Midbrain (tissue), 1 donor: Measurements from ENCODE around the gene SCARB1.
"Not testable (repeated sequence)": the region's sequence is repeated elsewhere in the genome, so short reads cannot be mapped to it uniquely, and the experiment has no call there.

Source experiments
- DNase-seq: peaks from one replicate; lab custom pipeline; 2025; lab: John Stamatoyannopoulos, UW

Gene SCARB1

DNA sequence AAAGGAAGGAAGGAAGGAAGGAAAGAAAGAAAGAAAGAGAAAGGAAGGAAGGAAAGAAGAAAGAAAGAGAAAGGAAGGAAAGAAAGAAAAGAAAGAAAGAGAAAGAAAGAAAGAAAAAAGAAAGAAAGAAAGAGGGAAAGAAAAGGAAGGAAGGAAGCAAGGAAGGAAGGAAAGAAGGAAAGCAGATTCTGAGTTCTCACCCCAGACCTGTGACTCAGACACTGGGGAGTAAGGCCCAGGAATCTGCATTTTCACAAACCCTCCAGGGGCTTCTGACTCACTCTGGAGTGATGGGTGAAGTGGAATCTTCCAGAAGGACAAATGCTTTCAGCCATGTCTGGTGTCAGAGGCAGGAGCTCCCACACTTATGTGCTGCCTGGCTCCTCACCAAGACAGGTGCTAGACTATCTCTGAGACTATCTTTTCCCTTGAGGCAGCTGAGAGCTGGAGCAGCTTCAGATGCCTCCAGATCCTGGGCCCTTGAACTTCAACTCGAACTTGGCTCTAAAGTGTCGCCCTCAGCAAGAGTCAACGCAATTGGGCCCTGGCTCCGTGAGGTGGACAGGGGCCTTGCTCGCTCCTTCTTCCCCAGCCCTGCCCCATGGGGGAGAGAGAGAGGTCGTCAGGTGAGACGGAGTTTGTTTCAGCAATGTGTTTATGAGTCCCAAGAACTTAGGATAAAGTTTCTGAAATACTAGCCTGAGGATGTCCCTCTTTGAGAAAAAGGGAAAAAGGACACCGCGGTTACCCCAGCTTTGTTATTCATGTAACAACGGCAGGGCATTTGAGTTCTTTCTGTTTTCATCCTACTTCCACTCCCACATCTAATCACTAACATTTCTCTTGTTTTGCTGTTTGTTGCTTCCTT lies 19.8 kb upstream of the SCARB1 start:
- no peak for DNase-seq

DNA sequence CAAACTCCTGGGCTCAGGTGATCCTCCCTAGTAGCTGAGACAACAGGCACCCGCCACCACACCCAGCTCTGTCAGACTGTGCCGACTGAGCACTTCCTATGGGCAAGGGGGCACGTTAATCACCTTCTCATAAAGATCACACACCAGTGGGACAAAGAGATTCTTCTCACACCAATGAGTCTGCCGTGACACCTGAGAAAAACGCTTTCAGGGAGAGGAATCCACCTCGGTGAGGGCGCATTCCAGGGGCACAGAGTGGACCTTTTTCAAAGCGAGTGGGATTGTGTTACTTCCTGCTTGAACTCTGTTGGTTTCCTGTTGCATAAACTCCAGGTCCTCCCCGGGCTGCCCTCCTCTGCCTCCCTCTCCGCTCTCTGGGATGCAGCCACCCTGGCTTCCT lies 17.5 kb upstream of the SCARB1 start:
- no peak for DNase-seq

DNA sequence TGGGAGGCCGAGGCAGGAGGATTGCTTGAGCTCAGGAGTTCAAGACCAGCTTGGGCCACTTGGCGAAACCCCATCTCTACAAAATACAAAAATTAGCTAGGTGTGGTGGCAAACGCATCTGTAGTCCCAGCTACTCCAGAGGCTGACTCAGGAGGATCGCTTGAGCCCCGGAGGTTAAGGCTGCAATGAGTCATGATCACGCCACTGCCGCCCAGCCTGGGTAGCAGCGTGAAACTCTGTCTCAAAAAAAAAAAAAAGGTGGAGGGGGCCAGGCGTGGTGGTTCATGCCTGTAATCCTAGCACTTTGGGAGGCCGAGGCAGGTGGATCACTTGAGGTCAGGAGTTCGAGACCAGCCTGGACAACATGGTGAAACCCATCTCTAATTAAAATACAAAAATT lies 16.7 kb upstream of the SCARB1 start:
- not testable (repeated sequence) for DNase-seq

DNA sequence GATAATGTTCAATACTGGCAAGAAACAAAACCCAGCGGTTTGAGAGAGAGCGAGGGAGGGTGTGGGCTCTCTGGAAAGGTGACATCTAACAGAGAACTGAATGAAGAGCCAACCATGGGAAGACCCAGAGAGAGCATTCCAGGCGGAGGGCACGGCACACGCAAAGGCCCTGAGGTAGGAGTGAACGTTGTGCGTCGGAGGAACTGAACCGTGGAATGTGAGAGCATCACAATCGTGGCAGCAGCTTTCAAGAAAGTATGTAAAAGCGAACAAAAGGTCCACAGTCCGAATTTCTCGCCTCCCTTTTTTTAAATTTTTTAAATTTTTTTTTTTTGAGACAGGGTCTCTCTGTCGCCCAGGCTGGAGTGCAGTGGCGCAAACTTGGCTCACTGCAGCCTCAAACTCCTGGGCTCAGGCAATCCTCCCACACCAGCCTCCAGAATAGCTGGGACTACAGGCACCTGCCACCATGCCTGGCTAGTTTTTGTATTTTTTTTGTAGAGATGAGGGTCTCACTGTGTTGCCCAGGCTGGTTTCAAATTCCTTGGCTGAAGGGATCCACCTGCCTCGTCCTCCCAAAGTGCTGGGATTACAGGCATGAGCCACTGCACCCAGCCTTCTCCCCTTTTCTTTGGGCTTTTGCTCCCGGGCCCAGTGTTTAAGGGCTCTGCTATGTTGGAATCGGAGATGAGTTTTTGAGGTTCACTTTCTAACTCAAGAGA lies 15.3 kb upstream of the SCARB1 start:
- DNase-seq: no peak

DNA sequence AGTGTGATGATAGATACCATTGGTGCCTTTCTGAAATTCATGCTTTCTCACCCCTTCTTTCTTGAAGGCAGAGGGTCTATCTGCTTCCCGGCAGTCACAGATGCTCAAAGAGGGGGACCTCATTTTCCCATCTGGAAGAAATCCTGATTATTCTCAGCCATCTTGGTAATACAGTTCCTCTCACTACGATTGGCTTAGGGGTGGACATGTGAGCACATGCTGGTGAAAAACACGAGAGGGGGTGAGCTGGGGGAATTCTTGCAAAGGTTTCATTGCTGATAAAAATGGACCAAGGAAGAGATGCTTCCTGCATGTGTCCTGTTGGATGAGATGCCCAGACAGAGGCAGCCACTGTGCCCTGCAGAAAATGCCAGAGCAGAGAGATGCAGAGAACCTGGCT lies 13.8 kb upstream of the SCARB1 start:
- DNase-seq: no peak

DNA sequence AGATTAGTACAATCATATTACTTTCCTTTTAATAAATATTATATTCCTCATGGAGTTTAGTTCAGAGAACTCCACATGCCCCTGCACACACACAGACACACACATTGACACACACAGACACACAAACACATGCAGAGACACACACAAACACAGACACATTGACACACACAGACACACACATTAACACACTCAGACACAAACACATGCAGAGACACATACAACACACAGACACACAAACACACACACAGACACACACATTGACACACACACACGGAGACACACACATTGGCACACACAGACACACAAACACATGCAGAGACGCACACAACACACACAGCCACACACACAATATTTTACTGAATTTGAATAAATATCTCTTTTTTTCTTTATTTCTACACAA lies 12.5 kb upstream of the SCARB1 start:
- DNase-seq: no peak

DNA sequence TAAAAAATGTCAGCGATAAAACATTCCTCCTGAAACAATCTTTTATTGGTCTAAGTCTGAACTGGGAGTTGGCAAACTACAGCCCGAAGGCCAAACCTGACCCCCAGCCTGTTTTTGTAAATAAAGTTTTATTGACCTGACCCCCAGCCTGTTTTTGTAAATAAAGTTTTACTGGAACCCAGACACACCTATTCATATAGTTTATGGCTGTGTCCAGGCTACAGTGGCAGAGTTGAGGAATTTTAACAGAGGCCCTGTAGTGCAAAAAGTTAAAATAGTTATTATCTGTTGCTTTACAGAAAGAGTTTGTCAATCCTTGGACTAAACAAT lies 12.1 kb upstream of the SCARB1 start:
- DNase-seq: no peak

DNA sequence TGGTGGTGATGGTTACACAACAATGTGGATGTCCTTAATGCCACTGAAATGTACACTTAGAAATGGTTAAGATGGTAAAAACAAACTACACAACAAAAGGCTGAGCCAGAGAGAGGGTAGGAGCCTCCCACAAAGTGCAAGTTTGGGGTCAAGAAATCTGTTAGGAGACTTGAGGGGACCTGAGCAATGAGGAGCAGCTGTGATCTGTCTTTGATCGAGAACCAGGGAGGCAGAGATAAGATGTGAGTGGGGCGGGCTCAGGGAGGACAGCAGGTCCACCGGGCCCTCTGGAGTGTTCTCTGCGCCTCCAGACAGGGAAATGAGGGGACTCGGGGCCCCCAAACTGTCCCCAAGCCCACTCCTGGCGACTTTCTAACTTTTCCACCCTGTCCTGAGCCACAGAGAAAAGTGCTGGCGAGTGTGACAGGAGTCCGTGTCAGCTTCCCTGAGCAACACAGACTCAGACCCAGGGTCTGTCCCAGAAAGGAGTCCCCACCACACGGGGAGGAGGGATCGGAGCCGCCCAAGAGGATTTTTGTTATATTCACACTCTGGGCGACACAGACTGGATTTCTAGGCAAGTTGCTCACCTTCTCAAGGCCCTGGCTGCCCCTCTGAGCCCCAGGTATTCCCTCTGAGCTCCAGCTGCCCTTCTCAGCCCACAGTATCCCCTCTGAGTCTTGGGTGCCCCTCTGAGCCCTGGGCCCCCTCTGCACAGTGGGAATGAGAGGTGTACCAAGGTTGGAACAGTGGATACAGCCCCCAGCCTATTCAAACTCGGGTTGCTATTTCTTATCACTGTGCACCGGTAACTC lies 11.5 kb upstream of the SCARB1 start:
- no peak for DNase-seq

DNA sequence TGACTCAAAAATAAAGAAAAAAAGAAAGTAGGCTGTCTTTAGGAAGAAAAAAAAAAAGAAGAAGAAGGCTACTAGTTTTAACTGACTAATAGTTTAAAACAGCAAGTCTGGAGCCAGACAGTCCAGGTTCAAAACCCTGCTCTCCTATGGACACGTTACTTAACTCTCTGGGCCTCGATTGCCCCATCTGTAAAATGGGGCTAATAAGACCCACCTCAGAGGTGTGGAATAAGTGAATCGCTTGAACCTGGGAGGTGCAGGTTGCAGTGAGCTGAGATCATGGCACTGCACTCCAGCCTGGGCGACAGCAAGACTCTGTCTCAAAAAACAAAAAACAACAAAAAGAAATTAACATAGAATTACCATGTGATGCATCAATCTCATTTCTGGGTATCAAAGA lies 10.5 kb upstream of the SCARB1 start:
- no peak for DNase-seq

DNA sequence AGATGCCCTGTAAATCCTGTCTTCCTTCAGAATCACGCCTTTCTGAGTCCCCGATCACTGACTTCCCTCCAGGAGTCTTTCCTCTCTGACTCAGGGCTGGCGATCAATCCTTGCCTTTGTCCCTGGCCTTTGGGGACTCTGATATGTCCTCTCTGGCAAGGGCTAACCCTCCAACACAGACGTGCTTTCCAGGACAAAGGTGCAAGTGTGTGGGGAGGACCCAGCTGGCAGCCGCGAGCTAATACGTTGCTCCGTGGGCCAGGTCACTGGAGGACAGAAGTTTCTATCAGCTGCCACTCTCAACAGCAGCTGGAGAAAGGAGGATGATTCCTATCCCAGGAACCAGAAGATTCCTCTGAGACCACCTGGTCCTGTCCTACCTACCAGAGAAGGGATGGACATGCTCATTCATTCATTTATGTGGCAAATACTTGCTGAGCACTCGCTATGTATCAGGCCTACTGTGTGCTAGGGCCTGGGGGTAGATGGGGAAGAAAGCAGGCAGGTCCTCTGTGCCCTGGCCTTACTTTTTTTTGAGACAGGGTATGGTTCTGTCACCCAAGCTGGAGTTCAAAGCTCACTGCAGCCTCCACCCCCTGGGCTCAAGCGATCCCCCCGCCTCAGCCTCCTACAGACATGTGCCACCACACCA lies 8.5 kb upstream of the SCARB1 start:
- DNase-seq: no peak

DNA sequence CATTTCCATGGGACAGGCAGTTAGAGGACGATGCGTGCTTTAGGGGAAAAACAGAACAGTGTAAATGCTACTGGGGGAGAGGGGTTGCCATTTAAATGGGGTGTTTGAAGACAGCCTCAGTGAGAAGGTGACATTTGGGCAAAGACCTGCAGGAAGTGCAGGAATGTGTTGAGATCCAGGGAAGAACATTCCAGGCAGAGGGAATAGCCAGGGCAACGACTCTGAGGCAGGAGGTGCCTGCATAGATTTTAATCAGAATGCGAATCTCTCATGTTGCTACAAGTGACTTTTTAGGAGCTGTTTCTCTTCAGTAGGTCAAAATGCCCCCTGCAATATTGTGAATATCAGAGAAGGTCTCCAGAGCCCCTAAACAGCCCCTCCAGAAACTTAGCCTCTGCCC lies 7.6 kb upstream of the SCARB1 start:
- no peak for DNase-seq

DNA sequence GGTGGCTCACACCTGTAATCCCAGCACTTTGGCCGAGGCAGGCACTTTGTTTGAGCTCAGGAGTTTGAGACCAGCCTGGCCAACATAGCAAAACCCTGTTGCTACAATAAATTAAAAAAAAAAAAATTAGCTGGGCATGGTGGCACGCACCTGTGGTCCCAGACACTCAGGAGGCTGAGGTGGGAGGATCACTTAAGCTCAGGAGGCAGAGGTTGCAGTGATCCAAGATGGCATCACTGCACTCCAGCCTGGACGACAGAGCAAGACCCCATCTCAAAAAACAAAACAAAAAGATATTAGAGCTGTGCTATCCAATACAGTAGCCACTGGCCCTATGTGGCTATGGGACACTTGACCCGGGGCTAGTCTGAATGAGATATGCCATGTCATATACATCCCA lies 6.9 kb upstream of the SCARB1 start:
- DNase-seq: no peak

DNA sequence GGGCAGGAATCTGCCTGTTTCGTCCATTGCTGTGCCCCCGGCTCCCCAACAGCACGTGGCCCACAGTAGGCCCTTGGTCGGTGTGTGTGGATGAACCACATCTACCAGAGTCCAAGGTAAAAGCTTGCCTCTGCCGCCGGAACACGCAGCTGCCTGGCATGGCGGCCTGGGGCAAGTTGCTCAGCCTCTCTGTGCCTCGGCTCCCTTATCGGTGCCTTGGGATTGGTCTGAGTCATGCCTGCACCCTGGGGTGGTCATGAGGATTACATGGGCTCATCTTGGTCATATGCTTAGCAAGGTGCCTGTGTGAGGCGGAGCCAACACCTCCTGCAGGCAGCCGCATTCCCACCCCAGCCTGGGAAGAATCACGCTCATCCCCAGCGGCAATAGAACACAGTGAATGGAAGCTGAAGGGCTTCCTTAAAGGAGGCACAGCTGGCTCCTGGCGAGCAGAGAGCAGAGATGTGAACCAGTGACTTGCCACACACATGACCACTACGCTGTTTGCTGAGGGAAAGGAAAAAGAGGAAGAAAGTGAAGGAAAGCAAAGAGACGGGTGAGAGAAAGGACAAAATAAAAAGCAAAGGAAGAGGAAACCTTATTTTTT lies 5.5 kb upstream of the SCARB1 start:
- DNase-seq: peak; percentile 8

DNA sequence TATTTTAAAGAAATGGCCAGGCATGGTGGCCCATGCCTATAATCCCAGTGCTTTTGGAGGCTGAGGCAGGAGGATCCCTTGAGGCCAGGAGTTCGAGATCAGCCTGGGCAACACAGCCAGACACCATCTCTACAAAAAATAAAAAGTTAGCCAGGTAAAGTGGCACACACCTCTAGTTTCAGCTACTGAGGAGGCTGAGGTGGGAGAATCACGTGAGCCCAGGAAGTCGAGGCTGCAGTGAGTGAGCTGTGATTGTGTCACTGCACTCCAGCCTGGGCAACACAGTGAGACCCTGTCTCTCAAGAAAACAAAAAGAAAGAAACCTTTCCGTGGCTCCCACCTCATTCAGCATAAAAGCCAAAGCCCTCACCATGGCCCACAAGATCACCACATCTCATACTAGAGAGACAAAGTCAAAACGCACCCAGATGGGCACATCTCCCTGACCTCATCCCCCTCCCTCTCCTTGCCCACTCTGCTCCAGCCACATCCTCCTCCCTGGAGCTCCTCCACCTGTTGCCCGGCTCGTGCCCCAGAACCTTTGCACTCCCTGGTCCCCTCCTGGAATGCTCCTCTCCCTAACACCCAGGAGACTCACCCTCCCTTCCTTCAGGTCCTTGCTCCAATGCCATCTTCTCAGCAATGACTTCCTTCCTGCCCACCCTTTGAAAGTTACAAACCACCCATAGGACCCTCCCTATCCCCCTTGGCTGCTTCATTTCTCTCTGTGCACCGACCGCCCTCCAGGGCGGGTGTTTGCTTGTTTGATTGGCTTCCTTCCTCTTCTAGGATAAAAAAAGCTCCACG lies 4.8 kb upstream of the SCARB1 start:
- no peak for DNase-seq

DNA sequence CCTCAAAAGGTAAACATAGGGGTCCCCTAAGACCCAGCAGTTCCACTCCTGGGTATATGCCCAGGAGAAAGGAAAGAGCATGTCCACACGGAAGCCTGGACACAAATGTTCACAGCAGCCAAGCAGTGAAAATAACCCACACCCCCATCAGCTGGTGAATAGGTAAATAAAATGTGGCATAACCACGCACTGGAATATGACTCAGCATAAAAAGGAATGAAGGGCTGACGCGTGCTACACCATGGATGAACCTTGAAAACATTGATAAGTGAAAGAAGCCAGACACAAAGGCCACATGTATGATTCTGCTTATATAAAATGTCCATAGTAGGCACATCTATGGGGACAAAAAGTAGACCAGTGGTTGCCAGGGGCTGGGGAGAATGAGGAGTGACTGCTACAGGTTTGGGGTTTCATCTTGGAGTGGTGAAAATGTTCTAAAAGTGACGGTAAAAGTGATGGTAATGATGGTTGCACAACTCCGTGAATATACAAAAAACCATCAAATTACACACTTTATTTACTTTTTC lies 3.8 kb upstream of the SCARB1 start:
- no peak for DNase-seq

DNA sequence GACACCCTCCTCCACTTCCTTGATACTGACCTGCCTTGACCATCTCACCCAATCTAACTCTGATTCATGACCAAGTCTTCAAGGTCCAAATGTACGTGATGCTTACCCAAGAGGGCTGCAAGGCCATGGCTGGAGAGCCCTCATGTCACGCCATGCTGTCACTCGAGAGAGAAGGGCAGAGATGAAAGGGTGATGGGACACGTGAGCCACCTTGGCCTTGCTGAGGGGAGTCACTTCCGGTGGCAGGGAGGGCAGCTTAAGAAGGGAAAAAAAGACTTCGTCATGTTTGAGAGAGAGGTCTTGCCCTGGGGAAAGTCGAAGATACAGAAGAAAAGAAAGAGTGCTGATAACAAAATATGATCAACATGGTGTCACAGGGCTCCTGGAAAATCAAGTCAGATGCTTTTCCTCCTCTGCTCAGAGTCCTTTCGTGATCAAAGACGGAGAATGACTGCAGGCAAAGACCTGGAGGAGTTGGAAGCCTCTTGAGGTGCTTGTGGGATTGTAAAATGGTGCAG lies 3.3 kb upstream of the SCARB1 start:
- DNase-seq: no peak

DNA sequence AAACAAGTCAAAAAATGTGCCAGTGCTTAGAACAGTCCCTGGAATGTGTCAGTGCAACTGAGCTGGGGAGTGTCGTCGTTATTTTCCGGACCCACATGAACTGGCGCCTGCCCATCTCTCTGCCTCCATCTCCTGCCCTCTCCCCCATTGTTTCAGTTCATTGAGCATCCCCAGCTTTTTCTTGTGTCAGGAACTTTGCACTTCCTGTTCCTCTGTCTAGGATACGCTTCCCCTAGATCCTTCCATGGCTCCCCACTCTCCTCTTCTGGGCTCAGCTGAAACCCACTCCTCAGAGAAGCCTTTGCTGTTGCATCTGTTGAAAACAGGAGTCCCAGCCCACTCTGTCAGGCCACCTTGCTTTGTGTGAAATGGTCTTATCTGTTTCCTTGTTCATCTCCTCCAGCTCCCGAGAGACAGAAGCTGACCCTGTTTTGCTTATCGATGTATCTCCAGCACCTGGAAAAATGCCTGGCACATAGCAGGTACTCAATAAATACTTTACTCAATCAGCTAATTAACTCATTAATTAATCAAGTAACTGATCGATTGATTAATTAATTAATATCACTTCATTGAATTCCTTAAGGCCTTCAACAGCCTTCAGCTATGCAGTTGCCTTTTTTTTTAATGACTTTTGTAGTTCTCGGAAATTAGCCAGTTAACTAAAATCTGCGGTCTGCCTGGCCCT lies 2.7 kb upstream of the SCARB1 start:
- DNase-seq: no peak

DNA sequence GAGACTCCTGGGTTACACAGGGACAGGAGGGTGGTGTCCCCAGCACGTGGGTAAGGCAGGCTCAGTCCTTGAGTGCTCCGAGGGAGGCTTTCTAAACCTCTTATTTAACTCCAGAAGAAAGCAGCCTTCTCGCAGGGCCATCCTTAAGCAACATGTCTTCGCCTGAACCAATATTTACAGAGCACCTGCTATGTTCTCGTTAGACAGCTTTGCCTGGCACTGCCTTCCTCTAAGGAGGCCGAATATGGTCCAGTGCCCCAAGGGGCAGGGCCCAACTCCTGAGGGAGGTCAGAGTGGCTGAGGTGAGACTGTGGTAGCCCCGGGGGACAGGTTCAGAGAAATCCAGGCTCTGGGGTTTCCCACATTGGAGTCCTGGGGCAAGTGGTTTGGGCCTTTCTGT lies 2.1 kb upstream of the SCARB1 start:
- no peak for DNase-seq

DNA sequence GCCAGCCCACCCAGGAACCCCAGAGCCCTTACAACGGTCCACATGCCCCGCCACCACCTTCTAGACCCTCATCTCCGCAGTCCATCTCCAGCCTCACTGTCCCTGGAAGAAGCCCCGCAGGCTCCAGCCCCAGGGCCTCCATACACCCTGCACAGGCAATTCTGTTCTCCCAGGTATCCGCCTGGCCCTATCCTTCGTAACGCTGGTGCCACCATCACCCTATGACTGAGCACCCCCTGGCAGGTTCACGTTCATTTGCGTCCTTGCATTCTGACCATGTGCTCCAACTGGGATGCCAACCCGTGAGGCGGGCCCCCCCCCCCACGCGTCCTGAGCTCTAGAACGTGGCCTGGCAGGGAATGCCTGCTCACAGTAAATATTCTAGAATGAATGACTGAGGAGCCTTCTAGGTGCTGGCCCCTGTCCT lies 675 bp upstream of the SCARB1 start:
- DNase-seq: no peak
